ENCODE measurements around the gene CLEC17A.
"Not testable (repeated sequence)": the region's sequence is repeated elsewhere in the genome, so short reads cannot be mapped to it uniquely, and the experiment has no call there.

The CLEC17A gene

GRCh38 chr19:14599548-14600147 lies 16.8 kb downstream of the CLEC17A start:
- Histone ChIP-seq H3K9me3 (replicated peaks; ENCODE audit: low read length) (no peaks in the 10 kb centered on the region), H3K9ac (ENCODE audit: low read depth, low read length) (no peak overlapping the region), H3K36me3 (ENCODE audit: insufficient read depth, low read length) (no peaks in the 10 kb centered on the region), H3K27me3 (ENCODE audit: control insufficient read depth, insufficient read depth, low read length) (no peaks in the 10 kb centered on the region), H3K4me2 (ENCODE audit: low read length) (no peak overlapping the region), H3K4me1 (ENCODE audit: control insufficient read depth, insufficient read depth, low read length) (no peaks in the 10 kb centered on the region), H3K4me3 (ENCODE audit: low read length) (no peak overlapping the region)

DNA sequence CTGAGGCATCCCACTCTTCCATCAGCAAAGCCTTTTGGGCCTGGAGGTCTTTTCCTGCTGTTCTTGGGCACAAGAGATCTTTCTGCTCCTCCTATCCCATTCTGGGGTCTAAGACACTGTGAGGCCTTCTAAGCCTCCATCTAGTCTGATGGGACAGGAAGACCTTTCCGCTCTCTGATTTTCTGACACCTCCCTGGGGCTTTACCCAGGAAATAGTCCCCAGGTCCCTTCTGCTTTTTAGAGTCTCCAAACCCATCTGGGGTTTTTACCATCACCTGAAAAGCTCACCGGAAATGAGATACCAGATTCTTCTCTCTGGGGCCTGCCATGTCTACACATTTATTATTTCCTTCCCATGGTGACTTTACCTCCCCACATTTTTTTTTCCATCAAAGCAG lies 21.1 kb downstream of the CLEC17A start:
- H3K9ac ChIP-seq (ENCODE audit: low read depth, low read length), result no peak overlapping the region
- H3K9me3 ChIP-seq (replicated peaks; ENCODE audit: low read length), result no peaks in the 10 kb centered on the region
- no peaks in the 10 kb centered on the region for H3K27me3 ChIP-seq (ENCODE audit: control insufficient read depth, insufficient read depth, low read length)
- no peak overlapping the region for H3K4me3 ChIP-seq (ENCODE audit: low read length)
- H3K4me2 ChIP-seq (ENCODE audit: low read length), result no peak overlapping the region
- no peaks in the 10 kb centered on the region for H3K36me3 ChIP-seq (ENCODE audit: insufficient read depth, low read length)
- H3K4me1 ChIP-seq (ENCODE audit: control insufficient read depth, insufficient read depth, low read length), result no peaks in the 10 kb centered on the region

GRCh38 chr19:14606627-14607026 lies 23.7 kb downstream of the CLEC17A start:
- no peaks in the 10 kb centered on the region for H3K9me3 ChIP-seq (replicated peaks; ENCODE audit: low read length)
- no peaks in the 10 kb centered on the region for H3K4me1 ChIP-seq (ENCODE audit: control insufficient read depth, insufficient read depth, low read length)
- no peaks in the 10 kb centered on the region for H3K27me3 ChIP-seq (ENCODE audit: control insufficient read depth, insufficient read depth, low read length)
- no peaks in the 10 kb centered on the region for H3K36me3 ChIP-seq (ENCODE audit: insufficient read depth, low read length)
- no peak overlapping the region for H3K9ac ChIP-seq (ENCODE audit: low read depth, low read length)
- H3K4me3 ChIP-seq (ENCODE audit: low read length), result no peak overlapping the region
- H3K4me2 ChIP-seq (ENCODE audit: low read length), result no peak overlapping the region

DNA sequence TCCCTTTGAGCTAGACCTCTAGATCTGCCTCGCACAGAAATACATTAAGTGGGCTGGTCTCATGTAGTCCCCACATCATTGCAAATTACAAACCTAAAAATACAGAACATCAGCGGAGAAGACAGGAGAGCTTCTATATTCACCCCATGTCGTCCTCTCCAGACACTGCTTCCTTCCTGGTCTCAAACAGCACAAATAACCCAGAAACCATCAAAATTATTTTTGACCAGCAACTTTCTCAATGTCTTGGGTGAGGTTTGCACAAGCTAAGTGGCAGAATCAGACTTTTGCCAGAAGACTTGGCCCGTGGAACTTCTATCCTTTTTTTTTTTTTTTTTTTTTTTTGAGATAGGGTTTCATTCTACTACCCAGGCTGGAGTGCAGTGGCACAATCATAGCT lies 28.2 kb downstream of the CLEC17A start:
- Histone ChIP-seq H3K4me3 (ENCODE audit: low read length) (no peak overlapping the region), H3K9ac (ENCODE audit: low read depth, low read length) (no peak overlapping the region), H3K9me3 (replicated peaks; ENCODE audit: low read length) (no peaks in the 10 kb centered on the region), H3K4me2 (ENCODE audit: low read length) (no peak overlapping the region), H3K27me3 (ENCODE audit: control insufficient read depth, insufficient read depth, low read length) (no peaks in the 10 kb centered on the region), H3K36me3 (ENCODE audit: insufficient read depth, low read length) (no peaks in the 10 kb centered on the region), H3K4me1 (ENCODE audit: control insufficient read depth, insufficient read depth, low read length) (no peaks in the 10 kb centered on the region)

- H3K9ac ChIP-seq (ENCODE audit: low read depth, low read length); H3K27me3 ChIP-seq (ENCODE audit: control insufficient read depth, insufficient read depth, low read length); H3K4me1 ChIP-seq (ENCODE audit: control insufficient read depth, insufficient read depth, low read length): not testable (repeated sequence)
These were observed 29.4 kb downstream of the CLEC17A start for GRCh38 chr19:14612242-14612641.

DNA sequence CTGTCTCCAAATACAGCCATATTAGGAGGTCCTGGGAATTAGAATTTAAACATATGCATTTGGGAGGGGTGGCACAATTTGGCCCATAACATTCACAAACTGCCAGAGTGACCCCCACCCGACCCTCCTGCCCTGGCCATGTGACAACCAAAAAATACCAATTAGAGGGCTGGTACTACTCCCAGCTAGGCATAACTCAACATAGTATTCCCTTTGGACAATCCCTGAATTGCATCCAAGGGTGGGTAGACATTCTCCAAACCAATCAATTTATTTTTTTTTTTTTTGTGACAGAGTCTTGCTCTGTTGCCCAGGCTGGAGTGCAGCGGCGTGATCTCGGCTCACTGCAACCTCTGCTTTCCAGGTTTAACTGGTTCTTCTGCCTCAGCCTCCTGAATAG lies 29.8 kb downstream of the CLEC17A start:
- Histone ChIP-seq H3K9me3 (replicated peaks; ENCODE audit: low read length) (no peaks in the 10 kb centered on the region), H3K27me3 (ENCODE audit: control insufficient read depth, insufficient read depth, low read length) (no peaks in the 10 kb centered on the region), H3K4me1 (ENCODE audit: control insufficient read depth, insufficient read depth, low read length) (no peaks in the 10 kb centered on the region), H3K4me2 (ENCODE audit: low read length) (no peak overlapping the region), H3K4me3 (ENCODE audit: low read length) (no peak overlapping the region), H3K9ac (ENCODE audit: low read depth, low read length) (no peak overlapping the region), H3K36me3 (ENCODE audit: insufficient read depth, low read length) (no peaks in the 10 kb centered on the region)

More at GRCh38 chr19:14612242-14612641, 29.4 kb downstream of the CLEC17A start:
- not testable (repeated sequence) for H3K9me3 ChIP-seq (replicated peaks; ENCODE audit: low read length); H3K36me3 ChIP-seq (ENCODE audit: insufficient read depth, low read length); H3K4me2 ChIP-seq (ENCODE audit: low read length); H3K4me3 ChIP-seq (ENCODE audit: low read length)

- H3K27me3 ChIP-seq (ENCODE audit: control insufficient read depth, insufficient read depth, low read length); H3K4me3 ChIP-seq (ENCODE audit: low read length); H3K9ac ChIP-seq (ENCODE audit: low read depth, low read length); H3K4me1 ChIP-seq (ENCODE audit: control insufficient read depth, insufficient read depth, low read length); H3K9me3 ChIP-seq (replicated peaks; ENCODE audit: low read length); H3K36me3 ChIP-seq (ENCODE audit: insufficient read depth, low read length); H3K4me2 ChIP-seq (ENCODE audit: low read length): not testable (repeated sequence)
These were observed 30.7 kb downstream of the CLEC17A start for GRCh38 chr19:14613399-14614098.

DNA sequence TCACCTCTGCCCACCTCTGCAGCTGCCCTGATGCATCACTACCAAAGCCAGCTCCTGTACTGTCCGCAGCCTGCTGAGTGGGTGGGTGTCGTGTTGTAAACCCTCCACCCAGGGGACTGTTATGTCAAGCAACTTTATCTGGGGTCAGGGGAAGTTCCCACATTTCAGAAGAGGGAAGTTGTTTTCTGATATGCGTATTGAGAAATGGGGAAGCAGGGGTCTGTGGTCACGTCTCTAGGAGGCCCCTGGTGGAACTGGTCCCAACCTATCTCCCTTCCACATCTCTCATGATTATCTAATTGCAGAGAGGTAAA lies 31.2 kb downstream of the CLEC17A start:
- Histone ChIP-seq H3K4me1 (ENCODE audit: control insufficient read depth, insufficient read depth, low read length) (no peaks in the 10 kb centered on the region), H3K27me3 (ENCODE audit: control insufficient read depth, insufficient read depth, low read length) (no peaks in the 10 kb centered on the region), H3K4me3 (ENCODE audit: low read length) (no peak overlapping the region), H3K4me2 (ENCODE audit: low read length) (no peak overlapping the region), H3K9me3 (replicated peaks; ENCODE audit: low read length) (no peaks in the 10 kb centered on the region), H3K9ac (ENCODE audit: low read depth, low read length) (no peak overlapping the region), H3K36me3 (ENCODE audit: insufficient read depth, low read length) (no peaks in the 10 kb centered on the region)

GRCh38 chr19:14615623-14616022 lies 32.7 kb downstream of the CLEC17A start:
- no peak overlapping the region for H3K4me2 ChIP-seq (ENCODE audit: low read length)
- H3K9me3 ChIP-seq (replicated peaks; ENCODE audit: low read length), result no peaks in the 10 kb centered on the region
- H3K9ac ChIP-seq (ENCODE audit: low read depth, low read length), result no peak overlapping the region
- H3K36me3 ChIP-seq (ENCODE audit: insufficient read depth, low read length), result no peaks in the 10 kb centered on the region
- no peaks in the 10 kb centered on the region for H3K27me3 ChIP-seq (ENCODE audit: control insufficient read depth, insufficient read depth, low read length)
- no peak overlapping the region for H3K4me3 ChIP-seq (ENCODE audit: low read length)
- H3K4me1 ChIP-seq (ENCODE audit: control insufficient read depth, insufficient read depth, low read length), result no peaks in the 10 kb centered on the region

DNA sequence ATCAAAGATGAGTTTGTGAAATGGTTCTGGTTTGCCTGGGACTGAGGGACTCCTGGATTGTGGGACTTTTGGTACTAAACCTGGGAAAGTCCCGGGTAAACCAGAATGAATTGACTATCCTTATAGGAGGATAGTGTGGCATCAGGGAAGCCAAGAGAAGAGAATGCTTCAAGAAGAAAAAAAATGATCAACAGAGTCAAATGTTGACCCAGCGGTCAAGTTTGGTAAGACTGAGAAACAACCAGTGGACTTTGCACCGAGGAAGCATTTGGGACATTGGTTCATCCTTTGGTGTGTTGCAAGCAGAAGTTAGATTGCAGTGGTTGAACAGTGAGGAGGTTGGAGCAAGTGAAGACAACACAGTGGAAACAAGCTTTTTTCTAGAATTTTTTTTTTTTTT lies 33.5 kb downstream of the CLEC17A start:
- no peaks in the 10 kb centered on the region for H3K4me1 ChIP-seq (ENCODE audit: control insufficient read depth, insufficient read depth, low read length)
- H3K9ac ChIP-seq (ENCODE audit: low read depth, low read length), result no peak overlapping the region
- no peak overlapping the region for H3K4me3 ChIP-seq (ENCODE audit: low read length)
- H3K9me3 ChIP-seq (replicated peaks; ENCODE audit: low read length), result no peaks in the 10 kb centered on the region
- H3K36me3 ChIP-seq (ENCODE audit: insufficient read depth, low read length), result no peaks in the 10 kb centered on the region
- H3K4me2 ChIP-seq (ENCODE audit: low read length), result no peak overlapping the region
- H3K27me3 ChIP-seq (ENCODE audit: control insufficient read depth, insufficient read depth, low read length), result no peaks in the 10 kb centered on the region

DNA sequence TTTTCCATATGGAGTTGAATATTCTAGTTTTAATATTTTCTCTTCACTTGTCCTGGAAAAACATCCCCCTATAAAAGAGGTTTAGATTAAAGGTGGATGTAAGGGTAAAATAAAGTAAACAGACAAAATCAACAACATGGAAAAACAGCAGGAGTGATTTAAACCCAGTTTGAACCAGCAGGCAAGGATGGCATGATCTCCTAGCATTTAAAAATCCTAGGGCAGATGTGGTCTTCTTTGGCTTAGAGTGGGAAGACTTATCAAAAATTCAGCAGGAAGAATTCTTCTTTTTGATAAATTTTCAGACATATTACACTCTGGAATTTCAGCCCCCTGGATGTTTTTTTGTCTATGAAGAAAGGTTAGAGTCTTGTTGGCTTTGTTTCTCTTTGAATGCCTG lies 36.5 kb downstream of the CLEC17A start:
- H3K36me3 ChIP-seq (ENCODE audit: insufficient read depth, low read length), result no peaks in the 10 kb centered on the region
- H3K4me3 ChIP-seq (ENCODE audit: low read length), result no peak overlapping the region
- H3K4me2 ChIP-seq (ENCODE audit: low read length), result no peak overlapping the region
- no peak overlapping the region for H3K9ac ChIP-seq (ENCODE audit: low read depth, low read length)
- H3K4me1 ChIP-seq (ENCODE audit: control insufficient read depth, insufficient read depth, low read length), result no peaks in the 10 kb centered on the region
- no peaks in the 10 kb centered on the region for H3K27me3 ChIP-seq (ENCODE audit: control insufficient read depth, insufficient read depth, low read length)
- H3K9me3 ChIP-seq (replicated peaks; ENCODE audit: low read length), result no peaks in the 10 kb centered on the region

DNA sequence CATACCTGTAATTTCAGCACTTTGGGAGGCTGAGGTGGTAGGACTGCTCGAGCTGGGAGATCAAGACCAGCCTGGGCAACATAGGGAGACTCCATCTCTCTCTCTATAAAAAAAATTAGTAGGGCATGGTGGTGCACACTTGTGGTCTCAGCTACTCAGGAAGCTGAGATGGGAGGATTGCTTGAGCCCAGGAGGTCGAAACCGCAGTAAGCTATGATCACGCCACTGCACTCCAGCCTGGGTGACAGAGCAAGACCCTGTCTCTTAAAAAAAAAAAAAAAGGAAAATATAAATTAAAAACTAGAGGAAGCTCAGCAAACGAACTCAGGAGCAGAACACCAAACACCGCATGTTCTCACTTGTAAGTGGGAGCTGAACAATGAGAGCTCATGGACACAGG lies 41.6 kb downstream of the CLEC17A start:
- not testable (repeated sequence) for H3K27me3 ChIP-seq (ENCODE audit: control insufficient read depth, insufficient read depth, low read length); H3K4me3 ChIP-seq (ENCODE audit: low read length); H3K9me3 ChIP-seq (replicated peaks; ENCODE audit: low read length); H3K36me3 ChIP-seq (ENCODE audit: insufficient read depth, low read length); H3K4me1 ChIP-seq (ENCODE audit: control insufficient read depth, insufficient read depth, low read length); H3K9ac ChIP-seq (ENCODE audit: low read depth, low read length); H3K4me2 ChIP-seq (ENCODE audit: low read length)

Data from skeletal muscle satellite cell (primary cell).